Mucosa of descending colon (tissue), 3 donors: ENCODE measurements around the gene BCL2L14. TPM values are rescaled to one million over a fixed set of nuclear protein-coding genes. Genes with fewer than 3 reads are reported as not detected.
"Not testable (repeated sequence)": the region's sequence is repeated elsewhere in the genome, so short reads cannot be mapped to it uniquely, and the experiment has no call there.

Experiments used
- ATAC-seq: fragments of 200-7000 bp; cut with Tn5 transposase; one replicate; pipeline ENCODE4 v1.9.1; 2020; ENCODE audit warnings: mild to moderate bottlenecking, moderate library complexity
- DNase-seq, 3 donors: peaks; one replicate each; pipeline ENCODE4 v3.0.0-alpha.2; 2020
- H3K36me3 ChIP-seq: fragments of 200-600 bp; one replicate; pipeline ENCODE4 v1.8.0; 2021; ENCODE audit warnings: low read depth, mild to moderate bottlenecking
- H3K4me1 ChIP-seq: fragments of 200-600 bp; one replicate; pipeline ENCODE4 v1.8.0; 2021; ENCODE audit warnings: low read depth, mild to moderate bottlenecking
- H3K4me3 ChIP-seq: fragments of 200-600 bp; one replicate; pipeline ENCODE4 v1.8.0; 2021; ENCODE audit warnings: mild to moderate bottlenecking
- H3K9me3 ChIP-seq: fragments of 200-600 bp; one replicate; pipeline ENCODE4 v1.8.0; 2021; ENCODE audit warnings: mild to moderate bottlenecking
- intact Hi-C, 2 donors: fragments of 100-400 bp; cut with DNase I in 1 of 2; cut with micrococcal nuclease in 1 of 2; formaldehyde crosslinking; loops; one replicate each; pipeline versions ENCODE4 v1.11.0 to v1.11.1; 2022; cut with DNase I, micrococcal nuclease
- microRNA-seq: library from miRNA; unstranded; fragments of <30 nt; microRNA quantifications from one replicate; pipeline ENCODE4, GENCODE V29; 2019
- total RNA-seq, 3 donors: library from RNA; stranded (reverse); fragmentation: NEBNext Ultra II Directional in 2 of 3; extraction: Animal tissue kit (Norgen Biotek cat#: 25700) in 2 of 3; gene quantifications; one replicate each; pipeline versions ENCODE4 v1.2.1 to v1.2.4, GENCODE V29; 2021 to 2023
- TF ChIP-seq, protein P1 (sequence below): fragments of 200-600 bp; IDR thresholded peaks from one replicate; pipeline ENCODE4 v1.8.0; 2022; ENCODE audit warnings: antibody characterized with exemption, mild to moderate bottlenecking
- donor health status: DM: no; HTN: no; CAD: no; lungs with moderate emphysema.
- donor health status: DM: no; HTN: no; CAD: no.
- donor health status: DM: no; HTN: yes; CAD: no.

BCL2L14 gene
- total RNA-seq, 3 donors from 2014 or later = 27.3 to 74.4 (median 52.7) TPM

DNA sequence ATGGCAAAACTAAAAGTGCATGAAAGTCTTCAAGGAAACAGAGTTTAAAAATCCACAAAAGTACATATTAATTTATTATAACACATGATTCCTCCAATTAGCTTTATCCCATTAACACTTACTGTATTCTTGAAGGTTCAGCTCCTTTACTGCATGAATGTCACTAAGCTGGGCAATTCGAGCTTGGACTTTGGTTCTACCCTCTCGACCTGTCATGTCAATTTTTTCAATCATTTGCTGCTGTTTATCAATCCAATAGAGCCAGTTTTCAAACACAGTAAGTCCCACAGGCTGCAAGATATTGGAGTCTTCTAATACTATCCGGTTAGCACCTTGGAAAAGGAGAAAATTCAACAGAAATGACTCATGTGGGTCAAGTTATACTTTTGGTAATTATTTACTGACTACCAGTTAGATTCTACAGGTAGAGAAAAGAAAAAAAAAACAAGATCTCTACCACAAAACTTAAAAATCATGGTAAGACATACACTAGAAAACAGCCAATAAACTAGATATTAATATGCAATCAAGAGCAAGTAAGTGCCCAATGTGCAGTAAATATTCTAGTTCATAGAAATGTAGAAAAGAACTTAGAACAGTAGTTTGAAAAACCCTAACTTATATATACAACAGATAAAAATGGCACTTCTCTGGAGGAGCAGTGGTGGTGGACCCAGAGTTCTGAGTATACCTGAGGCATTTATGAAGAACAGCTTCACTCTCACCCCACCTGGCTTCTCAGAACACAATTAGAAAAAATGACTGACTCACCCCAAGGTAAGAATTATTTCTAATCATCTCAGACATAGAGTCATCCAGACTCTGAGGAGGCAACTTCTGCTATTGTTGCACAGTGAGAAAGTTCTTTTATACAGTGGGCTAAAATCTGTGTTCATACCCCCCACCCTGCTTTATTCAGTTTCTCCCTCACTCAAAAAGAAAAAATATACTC lies 67.7 kb downstream of the BCL2L14 start:
- no peak for ATAC-seq

DNA sequence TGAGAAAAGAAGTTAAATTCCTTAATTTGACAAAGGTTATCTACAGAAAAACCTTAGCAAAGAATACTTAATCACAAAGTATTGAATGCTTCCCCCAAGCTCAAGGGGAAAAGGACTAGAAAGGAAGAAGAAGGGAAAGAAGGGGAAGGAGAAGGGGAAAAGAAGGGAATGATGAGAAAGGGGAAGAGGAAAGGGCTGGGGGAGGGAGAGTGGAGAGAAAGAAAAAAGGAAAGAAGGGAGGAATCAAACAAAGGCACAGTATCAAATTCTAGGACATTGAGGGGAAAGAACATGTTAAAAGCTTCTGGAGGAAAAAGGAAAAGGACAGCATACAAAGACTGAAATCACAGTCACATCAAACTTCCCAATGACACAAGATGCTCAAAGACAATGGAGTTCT lies 70.3 kb downstream of the BCL2L14 start:
- Histone ChIP-seq H3K36me3 (no peaks in the 10 kb centered on the region), H3K4me3 (no peak overlapping the region), H3K4me1 (no peaks in the 10 kb centered on the region), H3K9me3 (peaks cover 6% of the 10 kb centered on the region)
- intact Hi-C loops = no loop called here
- TF ChIP-seq, protein P1, sequence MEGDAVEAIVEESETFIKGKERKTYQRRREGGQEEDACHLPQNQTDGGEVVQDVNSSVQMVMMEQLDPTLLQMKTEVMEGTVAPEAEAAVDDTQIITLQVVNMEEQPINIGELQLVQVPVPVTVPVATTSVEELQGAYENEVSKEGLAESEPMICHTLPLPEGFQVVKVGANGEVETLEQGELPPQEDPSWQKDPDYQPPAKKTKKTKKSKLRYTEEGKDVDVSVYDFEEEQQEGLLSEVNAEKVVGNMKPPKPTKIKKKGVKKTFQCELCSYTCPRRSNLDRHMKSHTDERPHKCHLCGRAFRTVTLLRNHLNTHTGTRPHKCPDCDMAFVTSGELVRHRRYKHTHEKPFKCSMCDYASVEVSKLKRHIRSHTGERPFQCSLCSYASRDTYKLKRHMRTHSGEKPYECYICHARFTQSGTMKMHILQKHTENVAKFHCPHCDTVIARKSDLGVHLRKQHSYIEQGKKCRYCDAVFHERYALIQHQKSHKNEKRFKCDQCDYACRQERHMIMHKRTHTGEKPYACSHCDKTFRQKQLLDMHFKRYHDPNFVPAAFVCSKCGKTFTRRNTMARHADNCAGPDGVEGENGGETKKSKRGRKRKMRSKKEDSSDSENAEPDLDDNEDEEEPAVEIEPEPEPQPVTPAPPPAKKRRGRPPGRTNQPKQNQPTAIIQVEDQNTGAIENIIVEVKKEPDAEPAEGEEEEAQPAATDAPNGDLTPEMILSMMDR = no peak
- no peak for ATAC-seq
- DNase-seq = no peak

More for the DNA sequence above, 67.7 kb downstream of the BCL2L14 start:
- no peak for DNase-seq
- Histone ChIP-seq H3K36me3 (no peaks in the 10 kb centered on the region), H3K4me1 (no peaks in the 10 kb centered on the region), H3K9me3 (peaks cover 6% of the 10 kb centered on the region), H3K4me3 (no peak overlapping the region)
- TF ChIP-seq, protein P1 = no peak
- intact Hi-C loops = no loop called here

DNA sequence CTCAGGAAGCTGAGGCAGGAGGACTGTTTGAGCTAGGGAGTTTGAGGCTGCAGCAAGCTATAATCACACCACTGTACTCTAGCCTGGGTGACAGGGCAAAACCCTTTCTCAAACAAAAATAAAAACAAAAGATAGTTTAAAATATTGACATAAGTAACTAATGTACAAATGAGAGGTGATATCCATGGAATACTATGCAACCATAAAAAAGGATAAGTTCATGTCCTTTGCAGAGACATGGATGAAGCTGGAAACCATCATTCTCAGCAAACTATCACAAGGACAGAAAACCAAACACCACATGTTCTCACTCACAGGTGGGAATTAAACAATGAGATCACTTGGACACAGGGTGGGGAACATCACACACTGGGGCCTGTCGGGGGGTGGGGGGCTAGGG lies 73.8 kb downstream of the BCL2L14 start:
- ATAC-seq = not testable (repeated sequence)

DNA sequence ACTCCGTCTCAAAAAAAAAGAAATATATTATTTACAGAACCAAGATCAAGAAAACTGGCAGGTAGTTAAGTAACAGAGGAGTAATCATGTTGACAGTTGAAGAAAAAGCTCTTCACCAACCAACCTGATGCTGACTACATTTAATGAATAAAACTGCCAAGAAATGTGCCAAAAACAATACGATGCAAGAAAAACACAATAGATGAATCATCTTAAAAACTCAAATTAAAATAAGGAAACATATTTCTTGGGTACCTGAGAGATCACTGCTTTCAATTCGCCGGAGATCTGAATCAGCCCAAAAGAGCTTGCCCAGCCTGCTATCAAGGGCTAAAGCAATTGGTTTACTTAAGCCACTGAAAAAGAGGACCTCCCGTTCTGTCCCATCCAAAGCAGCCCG lies 76.4 kb downstream of the BCL2L14 start:
- Histone ChIP-seq H3K4me1 (no peaks in the 10 kb centered on the region), H3K9me3 (no peaks in the 10 kb centered on the region), H3K36me3 (no peaks in the 10 kb centered on the region), H3K4me3 (no peak overlapping the region)
- TF ChIP-seq, protein P1 = no peak
- no peak for ATAC-seq
- DNase-seq = no peak
- intact Hi-C loops = no loop called here

More for the DNA sequence above, 73.8 kb downstream of the BCL2L14 start:
- intact Hi-C loops, H3K4me3 ChIP-seq, DNase-seq, H3K9me3 ChIP-seq, H3K36me3 ChIP-seq, H3K4me1 ChIP-seq: not testable (repeated sequence)

Small RNA genes within 50 kb of the gene (microRNA-seq; reads per million reads assigned to microRNA genes)
- gene MIR1244-4 = not detected

Other genes with a start within 250 kb of the BCL2L14 start
- gene LRP6, start 196.1 kb downstream of the BCL2L14 start, total RNA-seq = 10 to 100 TPM; 32.2 to 57.2 (median 37.2) TPM